Body of pancreas (tissue), 4 donors: Measurements from ENCODE around the gene CAMK2B.

Experiments
- POLR2A ChIP-seq, 3 donors: fragments of 450-650 bp; IDR thresholded peaks; one replicate each; pipeline ENCODE4 v1.6.1; 2016; ENCODE audit warnings: antibody characterized with exemption in 3 of 3, mild to moderate bottlenecking in 2 of 3
- TF ChIP-seq, protein P1 (sequence below), 7 experiments: fragments of 450-650 bp in 4 of 7; fragments of 200-600 bp in 3 of 7; sonication (generic) in 3 of 7; IDR thresholded peaks; one replicate each; pipeline ENCODE4 v1.5.1; 2016 to 2019; ENCODE audit warnings: antibody characterized with exemption in 7 of 7

DNA sequence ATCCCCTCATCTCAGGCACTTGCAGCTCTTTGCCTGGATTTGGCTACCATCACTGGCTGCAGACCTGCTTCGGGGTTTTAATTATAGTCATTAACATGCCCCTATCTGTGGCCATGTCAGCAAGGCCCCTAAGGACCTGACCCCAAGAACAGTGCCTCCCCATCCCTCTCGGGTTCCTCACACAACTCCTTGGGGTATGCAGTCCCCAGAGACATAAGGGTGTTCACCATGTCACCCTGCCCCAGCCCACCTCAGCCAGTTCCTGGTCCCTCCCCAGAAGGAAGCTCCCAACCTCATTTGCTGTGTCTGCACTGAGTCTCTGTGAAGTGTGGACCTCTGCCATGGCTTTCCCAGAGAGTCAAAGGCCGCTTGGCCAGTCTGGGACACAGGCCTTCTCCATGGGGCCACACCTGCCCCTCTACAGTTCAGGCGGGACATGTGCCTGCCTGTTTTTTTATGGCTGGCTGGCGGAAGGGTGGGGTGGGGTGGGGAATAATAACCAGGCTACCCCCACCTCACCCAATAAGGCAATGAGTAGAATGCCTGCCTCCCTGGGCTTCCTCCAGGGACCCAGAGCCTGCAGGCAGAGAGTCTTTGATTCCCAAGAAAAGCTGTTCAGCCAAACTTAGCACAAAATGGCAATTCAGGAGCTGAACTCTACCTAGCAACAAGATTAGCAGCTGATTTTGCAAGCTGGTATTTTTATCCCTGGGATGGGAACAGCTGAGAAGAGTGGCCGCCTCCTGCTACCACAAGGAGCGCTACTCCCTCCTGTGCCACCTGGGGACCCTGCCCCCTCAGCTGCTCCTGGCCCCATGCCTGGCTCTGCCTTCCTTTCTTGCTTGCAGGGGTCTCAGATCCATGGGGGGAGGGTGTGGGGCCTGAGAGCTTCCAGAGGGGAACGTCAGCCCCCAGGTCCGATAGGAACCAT is 23.7 kb upstream of the CAMK2B start:
- TF ChIP-seq, protein P1, sequence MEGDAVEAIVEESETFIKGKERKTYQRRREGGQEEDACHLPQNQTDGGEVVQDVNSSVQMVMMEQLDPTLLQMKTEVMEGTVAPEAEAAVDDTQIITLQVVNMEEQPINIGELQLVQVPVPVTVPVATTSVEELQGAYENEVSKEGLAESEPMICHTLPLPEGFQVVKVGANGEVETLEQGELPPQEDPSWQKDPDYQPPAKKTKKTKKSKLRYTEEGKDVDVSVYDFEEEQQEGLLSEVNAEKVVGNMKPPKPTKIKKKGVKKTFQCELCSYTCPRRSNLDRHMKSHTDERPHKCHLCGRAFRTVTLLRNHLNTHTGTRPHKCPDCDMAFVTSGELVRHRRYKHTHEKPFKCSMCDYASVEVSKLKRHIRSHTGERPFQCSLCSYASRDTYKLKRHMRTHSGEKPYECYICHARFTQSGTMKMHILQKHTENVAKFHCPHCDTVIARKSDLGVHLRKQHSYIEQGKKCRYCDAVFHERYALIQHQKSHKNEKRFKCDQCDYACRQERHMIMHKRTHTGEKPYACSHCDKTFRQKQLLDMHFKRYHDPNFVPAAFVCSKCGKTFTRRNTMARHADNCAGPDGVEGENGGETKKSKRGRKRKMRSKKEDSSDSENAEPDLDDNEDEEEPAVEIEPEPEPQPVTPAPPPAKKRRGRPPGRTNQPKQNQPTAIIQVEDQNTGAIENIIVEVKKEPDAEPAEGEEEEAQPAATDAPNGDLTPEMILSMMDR (IDR thresholded peaks at IDR 0.05), result no peak
- TF ChIP-seq POLR2A (IDR thresholded peaks at IDR 0.05), result no peak
